H9 (cell line): ENCODE data around the gene PCDH9. TPM values are rescaled to one million over a fixed set of nuclear protein-coding genes. Genes with fewer than 3 reads are reported as not detected.

Source experiments
- DNase-seq: peaks from one replicate; pipeline ENCODE4 v3.0.0-alpha.2; 2017
- H2AFZ ChIP-seq: one replicate; pipeline ENCODE4 v1.6.1; 2013; ENCODE audit warnings: mild to moderate bottlenecking, low read length, control low read depth, moderate library complexity
- H2AK5ac ChIP-seq: 2 replicates; pipeline ENCODE4 v1.6.1; 2013; ENCODE audit warnings: low read length, control low read depth, mixed read lengths; ENCODE audit not compliant: insufficient read length
- H2BK120ac ChIP-seq: one replicate; pipeline ENCODE4 v1.6.1; 2013; ENCODE audit warnings: low read depth, mild to moderate bottlenecking, low read length, control low read depth, inconsistent platforms; ENCODE audit not compliant: poor library complexity, severe bottlenecking
- H2BK12ac ChIP-seq: 2 replicates; pipeline ENCODE4 v1.6.1; 2013; ENCODE audit warnings: low read length, control low read depth, mixed read lengths, low read depth; ENCODE audit not compliant: insufficient read length
- H2BK15ac ChIP-seq: 2 replicates; pipeline ENCODE4 v1.6.1; 2013; ENCODE audit warnings: low read depth, low read length, control low read depth
- H2BK20ac ChIP-seq: one replicate; pipeline ENCODE4 v1.6.1; 2013; ENCODE audit warnings: low read depth, mild to moderate bottlenecking, low read length, control low read depth, inconsistent platforms; ENCODE audit not compliant: poor library complexity, severe bottlenecking
- H2BK5ac ChIP-seq: 2 replicates; pipeline ENCODE4 v1.6.1; 2013; ENCODE audit warnings: low read length, control low read depth, mixed read lengths; ENCODE audit not compliant: insufficient read length
- H3K14ac ChIP-seq: 2 replicates; pipeline ENCODE4 v1.6.1; 2013; ENCODE audit warnings: low read length, control low read depth; ENCODE audit not compliant: insufficient read depth
- H3K18ac ChIP-seq: 2 replicates; pipeline ENCODE4 v1.6.1; 2013; ENCODE audit warnings: low read depth, mild to moderate bottlenecking, mixed read lengths, low read length, control low read depth; ENCODE audit not compliant: insufficient read length
- H3K23ac ChIP-seq: 2 replicates; pipeline ENCODE4 v1.6.1; 2013; ENCODE audit warnings: low read length, control low read depth, mixed read lengths, low read depth; ENCODE audit not compliant: insufficient read length
- H3K23me2 ChIP-seq: 2 replicates; pipeline ENCODE4 v1.6.1; 2013; ENCODE audit warnings: low read depth, mild to moderate bottlenecking, mixed read lengths, low read length, control low read depth; ENCODE audit not compliant: insufficient read length, poor library complexity, severe bottlenecking
- H3K27ac ChIP-seq: 2 replicates; pipeline ENCODE4 v1.5.1; 2013; ENCODE audit warnings: low read length, control low read depth, mixed read lengths, low read depth; ENCODE audit not compliant: insufficient read length
- H3K27me3 ChIP-seq: 2 replicates; pipeline ENCODE4 v1.6.1; 2013; ENCODE audit warnings: low read length, control low read depth, inconsistent platforms; ENCODE audit not compliant: insufficient read depth
- H3K4ac ChIP-seq: 2 replicates; pipeline ENCODE4 v1.6.1; 2013; ENCODE audit warnings: low read depth, mild to moderate bottlenecking, control low read depth, inconsistent platforms, low read length, moderate library complexity
- H3K4me1 ChIP-seq: 2 replicates; pipeline ENCODE4 v1.6.1; 2013; ENCODE audit warnings: low read length, control low read depth, inconsistent platforms; ENCODE audit not compliant: insufficient read depth
- H3K4me2 ChIP-seq: 2 replicates; pipeline ENCODE4 v1.6.1; 2013; ENCODE audit warnings: low read length, control low read depth, mixed read lengths; ENCODE audit not compliant: insufficient read length, insufficient read depth
- H3K56ac ChIP-seq: 2 replicates; pipeline ENCODE4 v1.6.1; 2013; ENCODE audit warnings: low read depth, mild to moderate bottlenecking, mixed read lengths, low read length, control low read depth; ENCODE audit not compliant: insufficient read length
- H3K79me1 ChIP-seq: 2 replicates; pipeline ENCODE4 v1.6.1; 2013; ENCODE audit warnings: low read depth, mild to moderate bottlenecking, moderate library complexity, low read length, control low read depth, inconsistent platforms; ENCODE audit not compliant: insufficient read depth, poor library complexity, severe bottlenecking
- H3K79me2 ChIP-seq: 2 replicates; pipeline ENCODE4 v1.6.1; 2013; ENCODE audit warnings: low read length, control low read depth, inconsistent platforms; ENCODE audit not compliant: insufficient read depth
- H3K9ac ChIP-seq: 2 replicates; pipeline ENCODE4 v1.6.1; 2013; ENCODE audit warnings: low read length, control low read depth, mixed read lengths; ENCODE audit not compliant: insufficient read length; ENCODE audit errors: extremely low read depth
- H3K9me3 ChIP-seq: one replicate; pipeline ENCODE4 v1.6.1; 2013; ENCODE audit warnings: low read depth, low read length, inconsistent platforms; ENCODE audit not compliant: control insufficient read depth
- H3T11ph ChIP-seq: one replicate; pipeline ENCODE4 v1.6.1; 2013; ENCODE audit warnings: mild to moderate bottlenecking, low read length, control low read depth, inconsistent platforms
- H4K20me1 ChIP-seq: one replicate; pipeline ENCODE4 v1.6.1; 2013; ENCODE audit not compliant: control insufficient read depth, insufficient read length, insufficient read depth
- H4K5ac ChIP-seq: 2 replicates; pipeline ENCODE4 v1.6.1; 2013; ENCODE audit warnings: low read depth, mild to moderate bottlenecking, mixed read lengths, low read length, control low read depth; ENCODE audit not compliant: insufficient read length
- H4K8ac ChIP-seq: replicated peaks from 2 replicates; pipeline ENCODE4 v1.6.1; 2013; ENCODE audit warnings: low read length, control low read depth, mixed read lengths, low read depth; ENCODE audit not compliant: insufficient read length
- H4K91ac ChIP-seq: 2 replicates; pipeline ENCODE4 v1.6.1; 2013; ENCODE audit warnings: low read depth, mild to moderate bottlenecking, moderate library complexity, mixed read lengths, low read length, control low read depth; ENCODE audit not compliant: insufficient read length
- H3K27ac Mint-ChIP-seq, 3 experiments: 2 replicates in 2 of 3; 3 replicates in 1 of 3; pipeline ENCODE4 v1.8.0; 2020 to 2021; ENCODE audit warnings: mixed read lengths in 3 of 3, mild to moderate bottlenecking in 1 of 3, moderate library complexity in 1 of 3
- H3K27me3 Mint-ChIP-seq: 2 replicates; pipeline ENCODE4 v1.8.0; 2021; ENCODE audit warnings: low read depth, mild to moderate bottlenecking, moderate library complexity, mixed read lengths
- H3K36me3 Mint-ChIP-seq, 3 experiments: 2 replicates in 2 of 3; 3 replicates in 1 of 3; pipeline ENCODE4 v1.8.0; 2020 to 2021; ENCODE audit warnings: low read depth in 3 of 3, mixed read lengths in 3 of 3; ENCODE audit not compliant: insufficient read depth in 1 of 3
- H3K4me1 Mint-ChIP-seq, 2 experiments: 2 replicates each; pipeline ENCODE4 v1.8.0; 2020; ENCODE audit warnings: mixed read lengths in 2 of 2
- H3K4me3 Mint-ChIP-seq, 2 experiments: 2 replicates in 1 of 2; 3 replicates in 1 of 2; pipeline ENCODE4 v1.8.0; 2020 to 2021; ENCODE audit warnings: mild to moderate bottlenecking in 2 of 2, mixed read lengths in 2 of 2, moderate library complexity in 1 of 2
- H3K9me3 Mint-ChIP-seq, 2 experiments: 2 replicates in 1 of 2; 3 replicates in 1 of 2; pipeline ENCODE4 v1.8.0; 2020; ENCODE audit warnings: mild to moderate bottlenecking in 2 of 2, mixed read lengths in 2 of 2, moderate library complexity in 1 of 2
- CTCF ChIP-seq: fragments of 200-600 bp; sonication (generic); conservative IDR thresholded peaks from 3 replicates; pipeline ENCODE4 v1.8.0; 2021; ENCODE audit warnings: antibody characterized with exemption, mild to moderate bottlenecking
- WGBS: extraction: QIAGEN DNeasy Blood & Tissue Kit; methylation state at CpG from one replicate; pipeline ENCODE4 v1.1.7; 2013; ENCODE audit warnings: missing lambda C conversion rate, low lambda C conversion rate, mixed read lengths; ENCODE audit not compliant: insufficient read length; ENCODE audit errors: extremely low coverage; 5-methylcytosine and 5-hydroxymethylcytosine counted together
- total RNA-seq: library from RNA; stranded (reverse); gene quantifications from 2 replicates; pipeline ENCODE4 v1.2.1, GENCODE V29; 2021

Gene PCDH9
- total RNA-seq, 1 experiment from 2014 or later: 0.11 TPM

GRCh38 chr13:66520511-66521355 is 709.4 kb downstream of the PCDH9 start:
- Histone ChIP-seq H3T11ph (no peak overlapping the region), H2BK120ac (no peak overlapping the region), H3K27ac (no peak overlapping the region), H2BK5ac (no peak overlapping the region), H3K14ac (no peak overlapping the region), H3K79me1 (no peaks in the 10 kb centered on the region), H4K8ac (no peak overlapping the region), H2BK20ac (no peak overlapping the region), H4K20me1 (no peaks in the 10 kb centered on the region), H3K18ac (no peak overlapping the region), H2BK15ac (no peak overlapping the region), H3K27me3 (no peaks in the 10 kb centered on the region), H2AFZ (no peak overlapping the region), H3K23ac (no peak overlapping the region), H3K9ac (no peak overlapping the region), H3K9me3 (no peaks in the 10 kb centered on the region), H3K79me2 (no peaks in the 10 kb centered on the region), H2AK5ac (no peak overlapping the region), H4K5ac (no peak overlapping the region), H3K4ac (no peak overlapping the region), H3K4me1 (no peaks in the 10 kb centered on the region), H3K56ac (no peak overlapping the region), H3K23me2 (no peaks in the 10 kb centered on the region), H4K91ac (no peak overlapping the region), H2BK12ac (no peak overlapping the region), H3K4me2 (no peak overlapping the region)
- Mint-ChIP-seq H3K4me1 (peaks cover 7 to 13% of the 10 kb centered on the region in 2 experiments; a peak in 3 of 4 replicates), H3K4me3 (no peak overlapping the region), H3K27ac (no peak overlapping the region), H3K27me3 (no peaks in the 10 kb centered on the region; the same call in 1 of the 2 replicates), H3K9me3 (no peaks in the 10 kb centered on the region), H3K36me3 (no peaks in the 10 kb centered on the region)
- no peak for DNase-seq
- no peak for TF ChIP-seq CTCF
- WGBS: no CpG with 5 or more reads among the region's 2 CpGs
